A549 (cell line): ENCODE measurements around the gene PPIP5K1. TPM values are rescaled to one million over a fixed set of nuclear protein-coding genes. Genes with fewer than 3 reads are reported as not detected.
"Not testable (repeated sequence)": the region's sequence is repeated elsewhere in the genome, so short reads cannot be mapped to it uniquely, and the experiment has no call there.

ENCODE experiments used
- ATAC-seq, 2 experiments: fragments of 200-7000 bp in 1 of 2; fragments of >200 bp in 1 of 2; cut with Nextera tagmentation in 1 of 2; cut with Tn5 transposase in 1 of 2; 3 replicates each; pipeline versions ENCODE4 v1.8.0 to v1.9.1; 2018 to 2020; ENCODE audit warnings: mild to moderate bottlenecking in 1 of 2, moderate library complexity in 1 of 2
- CTCF ChIA-PET: fragments of 300-600 bp; sonication (Branson Sonifier 250); formaldehyde crosslinking; extraction: SDS; loops from one replicate; lab custom pipeline; 2021; ENCODE audit warnings: antibody characterized with exemption, inconsistent platforms; lab: Yijun Ruan, JAX
- POLR2A ChIA-PET: fragments of 350-600 bp; formaldehyde crosslinking; extraction: SDS; loops from one replicate; lab custom pipeline; 2021; ENCODE audit warnings: antibody characterized with exemption, inconsistent platforms; lab: Yijun Ruan, JAX
- DNase-seq, 2 experiments: peaks; one replicate each; pipeline versions ENCODE4 v3.0.0 to v3.0.0-alpha.2; 2011 to 2016; ENCODE audit warnings: low read depth in 1 of 2, low spot score in 1 of 2
- FAIRE-seq: peaks from 2 replicates; lab custom pipeline; 2011; peaks lifted over from hg19 to GRCh38; lab: Jason Lieb, UNC
- H3K27ac ChIP-seq, 2 experiments: fragments of >200 bp; sonication (Bioruptor Twin); formaldehyde crosslinking; 3 replicates each; pipeline ENCODE4 v1.5.1; 2016 to 2017
- H3K4me1 ChIP-seq: fragments of >200 bp; sonication (Bioruptor Twin); formaldehyde crosslinking; 3 replicates; pipeline ENCODE4 v1.6.1; 2016
- H3K4me2 ChIP-seq: fragments of >200 bp; sonication (Bioruptor Twin); formaldehyde crosslinking; 3 replicates; pipeline ENCODE4 v1.6.1; 2016
- H3K4me3 ChIP-seq: fragments of >200 bp; sonication (Bioruptor Twin); formaldehyde crosslinking; 3 replicates; pipeline ENCODE4 v1.5.1; 2016
- H3K9me3 ChIP-seq: fragments of >200 bp; sonication (Bioruptor Twin); formaldehyde crosslinking; 3 replicates; pipeline ENCODE4 v1.6.1; 2016
- ELK1 ChIP-seq: fragments of 150-350 bp; IDR thresholded peaks from 2 replicates; pipeline ENCODE4 v1.6.1; 2014; ENCODE audit warnings: low read depth, mild to moderate bottlenecking, low read length
- GATA3 ChIP-seq: IDR thresholded peaks from 2 replicates; pipeline ENCODE4 v1.6.1; 2012; ENCODE audit warnings: borderline replicate concordance
- HOXB13 ChIP-seq: fragments of 250-450 bp; sonication (Bioruptor Pico); IDR thresholded peaks from 2 replicates; pipeline ENCODE4 v1.5.0; 2020; ENCODE audit warnings: low read depth, mild to moderate bottlenecking, moderate library complexity
- KDM5A ChIP-seq: fragments of 200-600 bp; sonication (generic); IDR thresholded peaks from 2 replicates; pipeline ENCODE4 v1.6.1; 2016; ENCODE audit warnings: antibody characterized with exemption, mild to moderate bottlenecking
- MAX ChIP-seq: IDR thresholded peaks from 2 replicates; pipeline ENCODE4 v1.6.1; 2012
- POLR2AphosphoS2 ChIP-seq: conservative IDR thresholded peaks from 2 replicates; pipeline ENCODE4 v1.6.1; 2012; ENCODE audit warnings: low read length, improper control_type of control experiment, inconsistent platforms
- RFX5 ChIP-seq: fragments of 450-650 bp; IDR thresholded peaks from 2 replicates; pipeline ENCODE4 v1.7.1; 2014; ENCODE audit warnings: antibody characterized with exemption, mild to moderate bottlenecking, moderate library complexity
- WGBS: methylation state at CpG from one replicate; pipeline ENCODE4 v1.1.6; 2017; ENCODE audit errors: missing lambda C conversion rate; 5-methylcytosine and 5-hydroxymethylcytosine counted together
- polyA plus RNA-seq, 4 experiments: library from polyadenylated mRNA; depleted of rRNA in 3 of 4; stranded (reverse); fragments of >200 nt; fragmentation: RNase III in 1 of 4; extraction: RNeasy Plus Mini Kit Qiagen cat#74134 plus additional on column Dnase treatment in 1 of 4; gene quantifications; 2 replicates in 3 of 4; 3 replicates in 1 of 4; pipeline ENCODE4 v1.2.3, GENCODE V29; 2011 to 2017

Gene PPIP5K1
- polyA plus RNA-seq, 2 of the 4 experiments (the other 2 are of a cell fraction) = 9.3 to 19.2 TPM

GRCh38 chr15:43599131-43599530, 9.1 kb upstream of the PPIP5K1 start:
- WGBS = 72% methylated on average over 6 of the region's 6 CpGs
- H3K27ac ChIP-seq, ATAC-seq, DNase-seq, FAIRE-seq, CTCF ChIA-PET, POLR2A ChIA-PET, H3K4me2 ChIP-seq, H3K9me3 ChIP-seq, H3K4me1 ChIP-seq, H3K4me3 ChIP-seq: not testable (repeated sequence)

- H3K4me2 ChIP-seq, H3K4me1 ChIP-seq, POLR2A ChIA-PET, FAIRE-seq, DNase-seq, H3K4me3 ChIP-seq, CTCF ChIA-PET, H3K27ac ChIP-seq, H3K9me3 ChIP-seq: not testable (repeated sequence)
- no CpG with 5 or more reads among the region's 43 CpGs for WGBS
- ATAC-seq = peak; percentile 61 to 78
These were observed 3.6 kb upstream of the PPIP5K1 start, which contains the start of gene CKMT1B for GRCh38 chr15:43593328-43594190. Gene CKMT1B (plus strand): TSS chr15:43594027. CDS start chr15:43594219, 192 bp downstream.

- H3K4me2 ChIP-seq, H3K27ac ChIP-seq, FAIRE-seq, ATAC-seq, H3K4me1 ChIP-seq, H3K9me3 ChIP-seq, H3K4me3 ChIP-seq, CTCF ChIA-PET, POLR2A ChIA-PET, DNase-seq: not testable (repeated sequence)
- WGBS = 24% methylated on average over 4 of the region's 8 CpGs
These were observed 2.8 kb upstream of the PPIP5K1 start for GRCh38 chr15:43592841-43593240.

- H3K4me2 ChIP-seq, CTCF ChIA-PET, H3K4me1 ChIP-seq, DNase-seq, ATAC-seq, H3K27ac ChIP-seq, H3K4me3 ChIP-seq, H3K9me3 ChIP-seq, FAIRE-seq, POLR2A ChIA-PET: not testable (repeated sequence)
- no CpG with 5 or more reads among the region's 1 CpG for WGBS
These were observed 15.4 kb downstream of the PPIP5K1 start for GRCh38 chr15:43574607-43575006.

GRCh38 chr15:43566615-43567014, 23.4 kb downstream of the PPIP5K1 start:
- CTCF ChIA-PET = not testable (repeated sequence)

GRCh38 chr15:43563793-43564192, 26.2 kb downstream of the PPIP5K1 start:
- DNase-seq = not testable (repeated sequence)

More at GRCh38 chr15:43566615-43567014, 23.4 kb downstream of the PPIP5K1 start:
- ATAC-seq, H3K4me1 ChIP-seq, H3K4me2 ChIP-seq, H3K27ac ChIP-seq, POLR2A ChIA-PET, H3K4me3 ChIP-seq, FAIRE-seq, DNase-seq, H3K9me3 ChIP-seq: not testable (repeated sequence)
- WGBS = no CpG with 5 or more reads among the region's 2 CpGs

GRCh38 chr15:43562753-43563152, 27.3 kb downstream of the PPIP5K1 start:
- no CpG with 5 or more reads among the region's 3 CpGs for WGBS
- H3K4me1 ChIP-seq, POLR2A ChIA-PET, H3K4me2 ChIP-seq, ATAC-seq, H3K9me3 ChIP-seq, FAIRE-seq, H3K27ac ChIP-seq, DNase-seq, CTCF ChIA-PET, H3K4me3 ChIP-seq: not testable (repeated sequence)

More at GRCh38 chr15:43563793-43564192, 26.2 kb downstream of the PPIP5K1 start:
- H3K9me3 ChIP-seq, H3K4me1 ChIP-seq, POLR2A ChIA-PET, H3K4me3 ChIP-seq, FAIRE-seq, ATAC-seq, H3K4me2 ChIP-seq, CTCF ChIA-PET, H3K27ac ChIP-seq: not testable (repeated sequence)
- WGBS = no CpG with 5 or more reads among the region's 8 CpGs

GRCh38 chr15:43552986-43553385, 37.0 kb downstream of the PPIP5K1 start:
- WGBS = 42% methylated on average over 2 of the region's 2 CpGs
- H3K9me3 ChIP-seq = no peaks in the 10 kb centered on the region
- H3K4me3 ChIP-seq = no peak overlapping the region
- CTCF ChIA-PET = interaction anchor here (0.6 to 0.7 kb wide), 2 partner anchors 41 to 147 kb away, joined by 3 read pairs; no protein-coding TSS in a partner anchor
- no peak overlapping the region for H3K27ac ChIP-seq
- FAIRE-seq = no peak
- H3K4me2 ChIP-seq = no peak overlapping the region
- no peak for DNase-seq
- H3K4me1 ChIP-seq = no peaks in the 10 kb centered on the region
- no peak for ATAC-seq
- POLR2A ChIA-PET = no interaction called here
- TF ChIP-seq KDM5A = no peak
- no peak for TF ChIP-seq MAX
- no peak for TF ChIP-seq HOXB13
- no peak for TF ChIP-seq GATA3
- no peak for TF ChIP-seq RFX5
- TF ChIP-seq ELK1 = no peak
- no peak for TF ChIP-seq POLR2AphosphoS2
